ENCODE results near the gene CAPN13.

The CAPN13 gene

DNA sequence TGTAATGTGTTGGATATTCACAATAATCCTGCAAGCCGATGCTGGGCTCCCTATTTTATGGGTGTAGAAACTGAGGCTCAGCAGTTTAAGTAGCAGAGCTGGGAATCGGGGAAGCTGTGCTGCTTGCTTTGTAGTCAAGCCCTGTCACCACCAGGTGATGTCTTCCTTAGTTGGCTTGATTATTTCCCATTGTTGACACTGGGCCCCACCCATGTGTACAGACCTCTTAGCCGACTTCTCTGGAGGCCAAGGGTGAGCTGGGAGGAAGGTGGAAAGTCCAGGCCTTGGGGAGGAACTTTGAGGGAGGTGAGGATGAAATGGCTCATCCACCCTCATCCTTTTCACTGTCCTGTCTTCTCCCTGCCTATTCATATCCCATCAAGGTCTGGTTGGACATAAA, 60.0 kb downstream of the CAPN13 start:
- H3K4me3 ChIP-seq (ENCODE audit: low read depth, low read length): no peak overlapping the region
- TF ChIP-seq, protein P1, sequence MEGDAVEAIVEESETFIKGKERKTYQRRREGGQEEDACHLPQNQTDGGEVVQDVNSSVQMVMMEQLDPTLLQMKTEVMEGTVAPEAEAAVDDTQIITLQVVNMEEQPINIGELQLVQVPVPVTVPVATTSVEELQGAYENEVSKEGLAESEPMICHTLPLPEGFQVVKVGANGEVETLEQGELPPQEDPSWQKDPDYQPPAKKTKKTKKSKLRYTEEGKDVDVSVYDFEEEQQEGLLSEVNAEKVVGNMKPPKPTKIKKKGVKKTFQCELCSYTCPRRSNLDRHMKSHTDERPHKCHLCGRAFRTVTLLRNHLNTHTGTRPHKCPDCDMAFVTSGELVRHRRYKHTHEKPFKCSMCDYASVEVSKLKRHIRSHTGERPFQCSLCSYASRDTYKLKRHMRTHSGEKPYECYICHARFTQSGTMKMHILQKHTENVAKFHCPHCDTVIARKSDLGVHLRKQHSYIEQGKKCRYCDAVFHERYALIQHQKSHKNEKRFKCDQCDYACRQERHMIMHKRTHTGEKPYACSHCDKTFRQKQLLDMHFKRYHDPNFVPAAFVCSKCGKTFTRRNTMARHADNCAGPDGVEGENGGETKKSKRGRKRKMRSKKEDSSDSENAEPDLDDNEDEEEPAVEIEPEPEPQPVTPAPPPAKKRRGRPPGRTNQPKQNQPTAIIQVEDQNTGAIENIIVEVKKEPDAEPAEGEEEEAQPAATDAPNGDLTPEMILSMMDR (IDR thresholded peaks at IDR 0.05; ENCODE audit: control insufficient read depth, extremely low read depth, insufficient read depth): no peak
- no peak for DNase-seq (ENCODE audit: low read depth)

DNA sequence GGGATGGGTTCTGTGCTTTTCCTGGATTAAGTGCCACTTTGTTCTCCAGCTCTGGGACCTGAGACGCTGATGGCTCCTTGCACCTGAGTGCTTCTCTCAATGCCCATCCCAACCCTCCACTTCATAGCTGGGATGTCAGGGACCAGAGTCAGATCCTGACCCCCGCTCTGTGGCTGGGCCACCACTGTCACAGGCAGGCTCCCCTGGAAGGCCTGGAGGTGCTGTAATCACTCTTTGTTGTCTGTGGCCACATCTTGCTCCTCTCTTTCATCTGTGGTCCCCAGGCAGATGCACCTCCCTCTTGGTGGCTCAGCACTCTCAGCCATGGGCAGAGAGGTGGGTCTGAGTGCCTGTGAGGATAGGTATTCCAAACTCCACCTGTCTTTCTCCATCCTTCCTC, 62.4 kb downstream of the CAPN13 start:
- H3K4me3 ChIP-seq (ENCODE audit: low read depth, low read length): no peak overlapping the region
- no peak for DNase-seq (ENCODE audit: low read depth)
- TF ChIP-seq, protein P1 (IDR thresholded peaks at IDR 0.05; ENCODE audit: control insufficient read depth, extremely low read depth, insufficient read depth): no peak

DNA sequence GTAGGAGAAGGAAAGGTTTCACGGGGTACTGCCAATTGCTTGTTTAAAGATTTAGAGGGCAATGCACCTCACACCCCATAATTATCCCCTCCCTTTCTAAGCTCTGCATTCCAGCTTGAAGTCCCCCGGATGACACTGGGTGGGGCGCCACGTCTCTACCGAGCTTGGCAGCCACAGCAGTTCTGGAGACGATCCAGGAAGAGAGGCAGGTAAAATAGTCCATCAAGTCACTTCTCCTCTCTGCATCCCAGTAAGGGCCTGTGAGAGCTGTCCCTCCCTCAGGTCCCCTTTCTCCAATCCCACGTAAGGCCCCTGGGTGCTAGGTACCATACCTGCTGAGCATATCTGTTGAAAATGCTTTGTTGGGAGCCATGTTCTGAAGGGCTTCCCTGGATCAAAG, 65.7 kb downstream of the CAPN13 start:
- DNase-seq (ENCODE audit: low read depth): no peak
- no peak overlapping the region for H3K4me3 ChIP-seq (ENCODE audit: low read depth, low read length)
- TF ChIP-seq, protein P1 (IDR thresholded peaks at IDR 0.05; ENCODE audit: control insufficient read depth, extremely low read depth, insufficient read depth): no peak

DNA sequence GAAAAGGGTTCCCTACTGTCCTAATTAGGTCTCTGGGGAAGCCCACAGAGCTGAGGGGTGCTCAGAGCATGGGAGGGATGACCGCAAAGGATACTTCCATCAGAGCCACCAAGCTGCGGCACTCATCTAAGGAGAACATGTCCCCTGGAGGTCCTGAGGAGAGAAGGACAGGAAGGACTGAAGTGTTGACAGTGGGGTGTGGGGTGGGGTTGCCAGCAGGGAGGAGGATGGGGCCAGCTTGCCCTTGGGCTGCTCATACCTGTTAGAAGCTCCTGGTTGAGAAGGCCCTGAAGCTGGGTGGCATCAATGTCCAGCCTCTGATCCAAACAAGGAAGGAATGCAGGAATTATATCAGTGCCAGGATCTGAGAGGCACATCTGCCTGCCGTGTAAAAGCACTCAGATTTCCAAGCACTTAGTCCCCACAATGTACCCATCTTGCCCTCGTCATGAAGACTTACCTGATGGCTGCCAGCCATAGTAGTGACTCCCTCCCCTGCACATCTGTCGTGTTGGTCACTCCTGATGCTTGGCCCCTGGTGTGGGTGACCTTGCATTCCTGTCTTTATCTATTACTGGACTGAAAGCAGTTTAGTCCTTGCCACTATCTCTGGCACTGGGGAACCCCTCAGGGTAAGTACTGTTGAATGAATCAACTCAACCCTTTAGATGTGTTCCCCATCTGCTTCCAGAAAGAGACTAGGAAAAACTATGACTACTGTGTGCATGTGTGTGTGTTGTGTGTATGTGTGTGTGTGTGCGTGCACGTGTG, 68.9 kb downstream of the CAPN13 start:
- no peak for DNase-seq (ENCODE audit: low read depth)
- H3K4me3 ChIP-seq (ENCODE audit: low read depth, low read length): no peak overlapping the region
- TF ChIP-seq, protein P1 (IDR thresholded peaks at IDR 0.05; ENCODE audit: control insufficient read depth, extremely low read depth, insufficient read depth): no peak

DNA sequence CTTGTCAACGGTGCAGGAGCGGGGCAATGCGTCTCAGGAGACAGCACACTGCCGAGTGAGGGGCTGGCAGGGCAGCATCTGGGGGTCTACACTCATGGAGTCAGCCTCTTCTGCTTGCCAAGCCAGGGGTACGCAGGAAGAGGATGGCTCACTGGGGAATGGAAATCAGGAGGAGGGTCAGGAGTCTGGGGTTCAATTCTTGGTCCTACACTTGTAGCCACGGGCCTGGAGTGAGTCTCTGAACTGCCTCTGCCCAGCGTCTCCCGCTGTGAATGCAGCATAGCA, 70.0 kb downstream of the CAPN13 start:
- TF ChIP-seq, protein P1 (IDR thresholded peaks at IDR 0.05; ENCODE audit: control insufficient read depth, extremely low read depth, insufficient read depth): no peak
- DNase-seq (ENCODE audit: low read depth): no peak
- H3K4me3 ChIP-seq (ENCODE audit: low read depth, low read length): no peak overlapping the region

DNA sequence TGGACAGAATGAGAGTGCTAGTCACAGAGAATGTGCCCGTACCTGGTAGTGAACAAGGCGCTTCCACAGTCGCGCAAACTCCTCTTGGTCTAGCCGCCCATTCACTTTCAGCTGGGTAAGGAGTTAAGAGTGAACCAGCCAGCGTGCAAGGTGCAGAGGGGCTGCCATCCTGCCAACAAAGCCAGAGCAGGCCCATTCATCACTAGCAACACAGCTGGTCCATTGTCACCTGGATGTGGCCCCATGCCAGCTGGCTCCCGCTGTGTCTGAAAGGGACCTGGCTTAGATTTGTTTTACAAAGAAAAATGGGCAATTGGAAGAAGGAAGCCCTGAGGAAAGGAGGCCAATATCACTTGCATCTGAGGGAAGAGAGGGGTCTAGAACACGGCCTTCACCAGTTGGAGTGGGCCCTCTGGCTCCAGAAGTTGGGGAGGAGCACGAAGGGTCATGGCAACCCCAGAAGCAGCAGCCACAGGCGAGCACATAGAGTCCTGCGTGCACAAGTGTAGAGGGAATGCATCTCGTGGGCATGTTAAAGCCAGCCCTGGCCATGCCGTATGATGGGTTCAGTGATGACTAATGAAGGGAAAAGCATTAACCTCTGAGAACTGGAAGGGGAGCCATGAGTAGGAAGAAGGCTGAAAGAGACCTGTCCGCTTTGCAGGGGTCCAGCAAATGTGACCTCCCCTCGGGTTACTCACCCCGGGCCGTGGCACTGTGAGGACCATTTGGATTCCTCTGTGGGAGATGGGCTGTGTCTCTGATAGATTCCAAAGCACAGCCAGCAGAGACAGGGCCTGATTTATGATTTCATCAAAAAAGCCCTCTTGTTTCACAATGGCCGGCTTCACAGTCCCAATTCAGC, 70.6 kb downstream of the CAPN13 start:
- DNase-seq (ENCODE audit: low read depth): no peak
- no peak overlapping the region for H3K4me3 ChIP-seq (ENCODE audit: low read depth, low read length)

More for the DNA sequence above, 70.6 kb downstream of the CAPN13 start:
- TF ChIP-seq, protein P1 (IDR thresholded peaks at IDR 0.05; ENCODE audit: control insufficient read depth, extremely low read depth, insufficient read depth): no peak
